Astrocyte of the spinal cord (primary cell): ENCODE measurements around the gene SCFD2.

Experiments
- DNase-seq: peaks from one replicate; pipeline ENCODE4 v3.0.0; 2011; ENCODE audit warnings: low read depth, low spot score
- H3K4me3 ChIP-seq: 2 replicates; pipeline ENCODE4 v1.5.1; 2011; ENCODE audit warnings: low read depth, mild to moderate bottlenecking, low read length, moderate library complexity
- in situ Hi-C: cut with HindIII; loops from 2 replicates; pipeline ENCODE4 v1.10.0; 2017; ENCODE audit warnings: low sequenced_read_pairs
- TF ChIP-seq, protein P1 (sequence below): IDR thresholded peaks from 2 replicates; pipeline ENCODE4 v1.5.1; 2012; ENCODE audit warnings: low read depth, mild to moderate bottlenecking, low read length, inconsistent platforms

Gene SCFD2

DNA sequence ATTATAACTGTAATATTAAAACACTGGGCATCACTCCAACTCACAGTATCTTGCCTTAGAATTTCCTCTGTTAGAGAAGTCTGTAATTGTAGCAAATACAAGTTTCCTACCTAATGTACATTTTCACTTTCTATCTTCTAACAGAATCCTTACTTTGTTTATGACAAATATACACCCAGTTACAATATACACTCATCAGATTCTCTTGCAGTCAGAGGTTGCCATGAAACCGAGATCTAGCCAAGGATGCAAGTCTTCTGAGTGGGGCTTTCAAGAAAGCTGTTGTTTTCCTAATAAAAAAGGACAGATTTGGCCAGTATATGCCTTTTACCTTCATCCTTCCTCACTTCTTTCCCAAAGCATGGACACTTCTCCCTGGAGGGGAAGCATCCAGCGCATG lies 228.9 kb downstream of the SCFD2 start:
- DNase-seq, result no peak
- in situ Hi-C loops, result no loop called here
- H3K4me3 ChIP-seq, result no peak overlapping the region
- TF ChIP-seq, protein P1, sequence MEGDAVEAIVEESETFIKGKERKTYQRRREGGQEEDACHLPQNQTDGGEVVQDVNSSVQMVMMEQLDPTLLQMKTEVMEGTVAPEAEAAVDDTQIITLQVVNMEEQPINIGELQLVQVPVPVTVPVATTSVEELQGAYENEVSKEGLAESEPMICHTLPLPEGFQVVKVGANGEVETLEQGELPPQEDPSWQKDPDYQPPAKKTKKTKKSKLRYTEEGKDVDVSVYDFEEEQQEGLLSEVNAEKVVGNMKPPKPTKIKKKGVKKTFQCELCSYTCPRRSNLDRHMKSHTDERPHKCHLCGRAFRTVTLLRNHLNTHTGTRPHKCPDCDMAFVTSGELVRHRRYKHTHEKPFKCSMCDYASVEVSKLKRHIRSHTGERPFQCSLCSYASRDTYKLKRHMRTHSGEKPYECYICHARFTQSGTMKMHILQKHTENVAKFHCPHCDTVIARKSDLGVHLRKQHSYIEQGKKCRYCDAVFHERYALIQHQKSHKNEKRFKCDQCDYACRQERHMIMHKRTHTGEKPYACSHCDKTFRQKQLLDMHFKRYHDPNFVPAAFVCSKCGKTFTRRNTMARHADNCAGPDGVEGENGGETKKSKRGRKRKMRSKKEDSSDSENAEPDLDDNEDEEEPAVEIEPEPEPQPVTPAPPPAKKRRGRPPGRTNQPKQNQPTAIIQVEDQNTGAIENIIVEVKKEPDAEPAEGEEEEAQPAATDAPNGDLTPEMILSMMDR, result no peak

DNA sequence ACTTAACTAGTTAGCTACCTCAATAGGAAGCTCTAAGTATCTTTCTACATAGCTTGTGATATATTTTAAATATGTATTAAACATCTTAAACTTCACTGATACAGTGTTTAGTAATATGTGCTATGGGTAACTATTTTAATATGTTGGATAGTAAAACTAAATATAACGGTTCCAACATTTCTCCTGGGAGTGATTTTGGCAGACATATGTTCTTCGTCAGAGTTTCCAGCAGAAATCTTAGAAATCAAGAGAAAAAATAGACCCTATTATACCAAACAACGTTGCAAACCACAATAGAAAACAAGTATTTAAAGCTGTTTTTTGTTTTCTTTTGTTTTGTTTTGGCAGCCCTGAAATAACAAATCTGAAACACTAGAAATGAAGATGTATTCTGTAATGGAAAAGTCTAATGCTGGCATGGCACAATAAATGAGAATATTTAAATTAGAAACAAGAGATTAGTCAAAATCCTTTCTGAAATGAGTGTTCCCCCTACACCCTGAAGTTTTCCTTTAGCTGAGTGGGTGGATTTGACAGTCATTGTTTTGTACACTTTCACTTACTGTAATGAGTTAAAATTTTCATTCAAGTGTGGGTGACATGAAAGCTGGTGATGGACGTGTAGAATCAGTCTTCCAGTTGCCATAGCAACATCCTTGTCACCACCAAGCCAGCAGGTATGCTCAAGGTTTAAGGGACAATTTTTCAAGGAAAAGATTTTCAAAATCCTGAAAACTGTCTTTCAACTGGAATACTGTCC lies 233.5 kb downstream of the SCFD2 start:
- TF ChIP-seq, protein P1, result no peak
- no peak for DNase-seq
- in situ Hi-C loops, result no loop called here
- H3K4me3 ChIP-seq, result no peak overlapping the region

DNA sequence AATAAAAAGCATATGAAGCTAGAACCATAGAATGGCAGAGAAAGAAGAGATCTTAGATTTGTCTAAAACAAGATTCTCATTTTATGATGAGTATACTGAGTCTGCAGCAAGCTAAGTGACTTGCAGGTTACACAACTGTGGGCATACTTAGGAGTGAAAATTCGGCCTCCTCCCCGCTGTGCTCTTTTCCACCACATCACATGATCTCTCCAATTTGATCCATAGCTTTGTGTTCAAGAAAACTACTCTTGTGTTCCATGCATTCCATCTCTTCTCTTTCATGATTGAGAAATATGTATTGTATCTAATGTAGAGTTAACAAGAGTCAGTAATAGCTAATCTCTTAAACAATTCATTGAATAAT lies 234.3 kb downstream of the SCFD2 start:
- TF ChIP-seq, protein P1, result no peak
- no peak overlapping the region for H3K4me3 ChIP-seq
- no peak for DNase-seq
- in situ Hi-C loops, result no loop called here

GRCh38 chr4:53130896-53131561 lies 234.8 kb downstream of the SCFD2 start:
- TF ChIP-seq, protein P1, result no peak
- in situ Hi-C loops, result no loop called here

GRCh38 chr4:53128706-53129357 lies 237.0 kb downstream of the SCFD2 start:
- DNase-seq, result no peak
- TF ChIP-seq, protein P1, result no peak
- in situ Hi-C loops, result no loop called here
- H3K4me3 ChIP-seq, result no peak overlapping the region

More at GRCh38 chr4:53130896-53131561, 234.8 kb downstream of the SCFD2 start:
- no peak overlapping the region for H3K4me3 ChIP-seq
- DNase-seq, result no peak

GRCh38 chr4:53128231-53128630 lies 237.6 kb downstream of the SCFD2 start:
- TF ChIP-seq, protein P1, result no peak
- in situ Hi-C loops, result no loop called here
- no peak overlapping the region for H3K4me3 ChIP-seq
- no peak for DNase-seq
